ENCODE results near the gene SMG6. TPM values are rescaled to one million over a fixed set of nuclear protein-coding genes. Genes with fewer than 3 reads are reported as not detected.

The SMG6 gene
- total RNA-seq, 1 donor from 2014 or later, result 34.7 TPM

DNA sequence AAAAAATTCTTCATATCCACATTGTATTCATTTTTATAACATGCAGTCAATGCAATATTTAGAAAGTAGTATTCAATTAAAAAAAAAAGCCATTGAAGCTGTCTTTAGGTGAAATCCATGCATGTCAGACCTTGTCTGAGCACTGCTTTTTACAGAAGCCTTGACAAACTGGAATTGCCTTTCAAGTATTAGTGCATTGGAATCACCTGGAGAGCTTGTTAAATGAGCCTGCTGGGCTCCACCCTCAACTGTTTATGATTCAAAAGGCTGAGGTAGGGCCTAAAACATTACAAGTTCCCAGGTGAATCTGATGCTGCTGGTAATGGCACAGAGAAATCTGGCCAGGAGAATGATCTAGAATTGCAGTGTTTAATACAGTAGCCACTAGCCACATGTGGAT is 162.9 kb downstream of the SMG6 start:
- DNase-seq (ENCODE audit: low read depth), result no peak
- no peaks in the 10 kb centered on the region for H3K36me3 ChIP-seq (ENCODE audit: control insufficient read depth, insufficient read depth, low read length)
- no peaks in the 10 kb centered on the region for H3K27me3 ChIP-seq (ENCODE audit: control insufficient read depth, insufficient read depth, low read length)
- H3K4me3 ChIP-seq (ENCODE audit: low read depth, low read length), result no peak overlapping the region
- TF ChIP-seq, protein P1, sequence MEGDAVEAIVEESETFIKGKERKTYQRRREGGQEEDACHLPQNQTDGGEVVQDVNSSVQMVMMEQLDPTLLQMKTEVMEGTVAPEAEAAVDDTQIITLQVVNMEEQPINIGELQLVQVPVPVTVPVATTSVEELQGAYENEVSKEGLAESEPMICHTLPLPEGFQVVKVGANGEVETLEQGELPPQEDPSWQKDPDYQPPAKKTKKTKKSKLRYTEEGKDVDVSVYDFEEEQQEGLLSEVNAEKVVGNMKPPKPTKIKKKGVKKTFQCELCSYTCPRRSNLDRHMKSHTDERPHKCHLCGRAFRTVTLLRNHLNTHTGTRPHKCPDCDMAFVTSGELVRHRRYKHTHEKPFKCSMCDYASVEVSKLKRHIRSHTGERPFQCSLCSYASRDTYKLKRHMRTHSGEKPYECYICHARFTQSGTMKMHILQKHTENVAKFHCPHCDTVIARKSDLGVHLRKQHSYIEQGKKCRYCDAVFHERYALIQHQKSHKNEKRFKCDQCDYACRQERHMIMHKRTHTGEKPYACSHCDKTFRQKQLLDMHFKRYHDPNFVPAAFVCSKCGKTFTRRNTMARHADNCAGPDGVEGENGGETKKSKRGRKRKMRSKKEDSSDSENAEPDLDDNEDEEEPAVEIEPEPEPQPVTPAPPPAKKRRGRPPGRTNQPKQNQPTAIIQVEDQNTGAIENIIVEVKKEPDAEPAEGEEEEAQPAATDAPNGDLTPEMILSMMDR (IDR thresholded peaks at IDR 0.05; ENCODE audit: insufficient read depth, low read length, poor library complexity, severe bottlenecking), result no peak

DNA sequence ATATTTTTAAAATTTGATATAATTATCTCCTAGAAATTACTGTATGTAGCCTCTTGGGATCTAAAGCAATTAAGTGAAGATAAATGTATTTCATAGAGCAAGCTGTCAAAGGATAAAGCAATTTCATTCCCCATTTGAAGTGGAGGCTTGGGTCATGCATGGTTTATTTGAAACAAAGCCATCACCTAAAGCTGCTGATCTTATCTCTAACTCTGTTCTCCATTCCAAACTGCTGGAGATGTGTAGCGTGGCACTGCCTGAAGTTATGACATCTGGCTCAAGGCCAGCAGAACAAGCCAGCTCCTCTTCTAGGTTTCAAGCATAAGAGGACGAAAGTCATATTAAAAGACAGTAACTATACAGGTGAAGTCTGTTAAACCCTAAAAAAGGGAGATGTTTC is 164.8 kb downstream of the SMG6 start:
- H3K4me3 ChIP-seq (ENCODE audit: low read depth, low read length), result no peak overlapping the region
- TF ChIP-seq, protein P1 (IDR thresholded peaks at IDR 0.05; ENCODE audit: insufficient read depth, low read length, poor library complexity, severe bottlenecking), result no peak
- peak; percentile 47 for DNase-seq (ENCODE audit: low read depth)
- H3K36me3 ChIP-seq (ENCODE audit: control insufficient read depth, insufficient read depth, low read length), result no peaks in the 10 kb centered on the region
- H3K27me3 ChIP-seq (ENCODE audit: control insufficient read depth, insufficient read depth, low read length), result no peaks in the 10 kb centered on the region

DNA sequence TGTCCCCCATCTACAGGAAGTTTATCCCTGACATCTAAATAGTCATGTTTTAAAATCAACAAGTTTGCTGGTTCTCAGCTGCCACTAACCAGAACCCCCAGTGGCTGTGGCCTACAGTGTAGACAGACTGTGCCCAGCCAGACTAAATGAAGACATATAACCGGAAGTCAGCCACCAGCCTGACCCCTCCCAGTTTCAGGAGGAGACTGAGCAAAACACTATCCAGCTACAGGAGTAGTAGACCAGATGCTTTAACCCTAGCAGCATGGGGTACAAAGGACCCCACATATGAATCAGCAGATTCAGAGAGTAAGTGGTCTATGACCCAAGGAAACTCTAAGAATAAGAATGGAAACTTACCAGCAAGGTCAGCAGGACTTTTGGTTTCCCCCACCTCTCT is 165.3 kb downstream of the SMG6 start:
- Histone ChIP-seq H3K27me3 (ENCODE audit: control insufficient read depth, insufficient read depth, low read length) (no peaks in the 10 kb centered on the region), H3K4me3 (ENCODE audit: low read depth, low read length) (no peak overlapping the region), H3K36me3 (ENCODE audit: control insufficient read depth, insufficient read depth, low read length) (no peaks in the 10 kb centered on the region)
- TF ChIP-seq, protein P1 (IDR thresholded peaks at IDR 0.05; ENCODE audit: insufficient read depth, low read length, poor library complexity, severe bottlenecking), result no peak
- DNase-seq (ENCODE audit: low read depth), result no peak

DNA sequence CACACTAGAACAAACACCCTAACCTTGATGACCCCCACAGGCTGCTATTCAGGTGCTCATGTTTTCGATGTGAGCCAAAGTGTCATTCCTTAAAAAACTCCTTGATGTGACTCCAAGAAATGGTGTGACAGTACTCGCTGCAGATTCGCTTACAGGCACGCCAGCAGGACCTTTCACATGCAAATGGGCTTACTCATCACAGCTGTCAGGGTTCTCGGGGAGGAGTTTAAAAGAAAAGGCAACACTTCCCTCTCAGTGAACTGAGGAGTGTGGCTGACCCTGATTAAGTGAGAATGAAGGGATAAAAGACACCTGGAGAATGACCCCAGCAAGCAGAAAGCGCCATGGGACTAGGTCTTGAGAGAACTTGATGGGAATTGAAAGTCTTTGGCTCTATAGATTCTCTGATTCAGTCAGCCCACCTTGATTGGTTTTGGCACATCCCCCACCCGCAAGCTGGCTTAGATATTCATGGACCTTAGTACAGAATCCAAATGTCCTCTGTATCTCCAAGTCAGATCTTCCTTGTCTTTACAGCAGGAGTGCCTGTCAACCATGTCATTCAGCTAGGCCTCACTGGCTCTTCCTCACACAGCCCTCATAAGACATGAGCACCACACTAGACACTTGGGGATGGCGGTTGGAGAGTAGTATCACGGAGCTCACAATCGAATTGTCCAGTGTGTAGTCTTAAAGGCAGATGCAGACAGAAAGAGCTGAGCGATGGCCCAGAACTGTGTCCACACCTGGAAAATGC is 166.1 kb downstream of the SMG6 start:
- Histone ChIP-seq H3K27me3 (ENCODE audit: control insufficient read depth, insufficient read depth, low read length) (no peaks in the 10 kb centered on the region), H3K4me3 (ENCODE audit: low read depth, low read length) (no peak overlapping the region), H3K36me3 (ENCODE audit: control insufficient read depth, insufficient read depth, low read length) (no peaks in the 10 kb centered on the region)
- TF ChIP-seq, protein P1 (IDR thresholded peaks at IDR 0.05; ENCODE audit: insufficient read depth, low read length, poor library complexity, severe bottlenecking), result no peak
- DNase-seq (ENCODE audit: low read depth), result peak; percentile 32

DNA sequence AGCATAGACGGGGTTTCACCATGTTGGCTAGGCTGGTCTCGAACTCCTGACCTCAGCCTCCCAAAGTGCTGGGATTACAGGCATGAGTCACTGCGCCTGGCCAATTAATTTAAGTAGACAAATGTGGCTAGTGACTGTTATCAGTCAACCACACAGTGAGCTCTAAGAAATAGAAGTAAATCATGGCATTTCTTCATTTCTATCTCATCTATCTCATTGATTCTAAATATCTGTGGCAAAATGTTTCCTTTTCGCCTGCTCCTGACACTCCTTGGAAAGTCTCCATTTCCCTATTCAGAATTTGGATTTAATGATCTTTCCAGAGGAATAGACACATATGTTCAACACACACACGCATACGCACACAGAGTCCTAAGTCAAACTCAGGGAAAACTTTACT is 167.3 kb downstream of the SMG6 start:
- no peak overlapping the region for H3K4me3 ChIP-seq (ENCODE audit: low read depth, low read length)
- H3K36me3 ChIP-seq (ENCODE audit: control insufficient read depth, insufficient read depth, low read length), result no peaks in the 10 kb centered on the region
- TF ChIP-seq, protein P1 (IDR thresholded peaks at IDR 0.05; ENCODE audit: insufficient read depth, low read length, poor library complexity, severe bottlenecking), result no peak
- no peak for DNase-seq (ENCODE audit: low read depth)
- no peaks in the 10 kb centered on the region for H3K27me3 ChIP-seq (ENCODE audit: control insufficient read depth, insufficient read depth, low read length)

DNA sequence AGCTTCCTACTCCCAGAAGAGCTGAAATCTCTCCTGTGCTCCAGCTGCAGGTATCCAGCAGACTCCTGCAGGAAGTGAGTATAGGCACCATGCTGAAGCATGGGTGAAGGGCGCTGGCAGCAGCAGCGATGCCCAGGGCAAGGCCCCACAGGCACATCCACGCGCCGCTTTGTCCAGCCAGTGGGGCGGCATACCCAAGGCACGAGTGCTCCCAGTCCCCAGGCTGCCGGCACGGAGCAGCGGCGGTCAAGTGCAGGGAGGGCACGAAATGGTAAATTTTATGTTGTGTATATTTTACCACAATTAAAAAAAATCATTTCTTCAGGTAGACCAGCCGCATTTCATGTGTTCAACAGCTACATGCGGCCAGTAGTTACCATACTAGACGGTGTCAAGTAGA is 175.6 kb downstream of the SMG6 start:
- TF ChIP-seq, protein P1 (IDR thresholded peaks at IDR 0.05; ENCODE audit: insufficient read depth, low read length, poor library complexity, severe bottlenecking), result no peak
- H3K36me3 ChIP-seq (ENCODE audit: control insufficient read depth, insufficient read depth, low read length), result no peaks in the 10 kb centered on the region
- H3K4me3 ChIP-seq (ENCODE audit: low read depth, low read length), result no peak overlapping the region
- H3K27me3 ChIP-seq (ENCODE audit: control insufficient read depth, insufficient read depth, low read length), result no peaks in the 10 kb centered on the region
- DNase-seq (ENCODE audit: low read depth), result no peak

Measured in kidney epithelial cell (primary cell).